NCI-H524 (cell line): ENCODE measurements around the gene RAD1.
"Not testable (repeated sequence)": the region's sequence is repeated elsewhere in the genome, so short reads cannot be mapped to it uniquely, and the experiment has no call there.

Experiments
- DNase-seq, 2 experiments: peaks; one replicate each; lab custom pipeline; 2025; lab: John Stamatoyannopoulos, UW

RAD1 gene

GRCh38 chr5:34915139-34915855, at the start of gene RAD1, which contains the start of gene BRIX1:
RAD1 (minus strand) TSS chr5:34915504; CDS start chr5:34914892, 612 bp downstream.
BRIX1 (plus strand) TSS chr5:34915711; CDS start chr5:34915739, 28 bp downstream.
- peak; percentile 95 to 98 for DNase-seq

- DNase-seq = no peak
Measured at GRCh38 chr5:34959323-34959722, 44.0 kb upstream of the RAD1 start.

- DNase-seq = peak; percentile 17 to 43
Measured at GRCh38 chr5:34957857-34958690, 42.8 kb upstream of the RAD1 start.

- no peak for DNase-seq
Measured at GRCh38 chr5:34957321-34957720, 42.0 kb upstream of the RAD1 start.

DNA sequence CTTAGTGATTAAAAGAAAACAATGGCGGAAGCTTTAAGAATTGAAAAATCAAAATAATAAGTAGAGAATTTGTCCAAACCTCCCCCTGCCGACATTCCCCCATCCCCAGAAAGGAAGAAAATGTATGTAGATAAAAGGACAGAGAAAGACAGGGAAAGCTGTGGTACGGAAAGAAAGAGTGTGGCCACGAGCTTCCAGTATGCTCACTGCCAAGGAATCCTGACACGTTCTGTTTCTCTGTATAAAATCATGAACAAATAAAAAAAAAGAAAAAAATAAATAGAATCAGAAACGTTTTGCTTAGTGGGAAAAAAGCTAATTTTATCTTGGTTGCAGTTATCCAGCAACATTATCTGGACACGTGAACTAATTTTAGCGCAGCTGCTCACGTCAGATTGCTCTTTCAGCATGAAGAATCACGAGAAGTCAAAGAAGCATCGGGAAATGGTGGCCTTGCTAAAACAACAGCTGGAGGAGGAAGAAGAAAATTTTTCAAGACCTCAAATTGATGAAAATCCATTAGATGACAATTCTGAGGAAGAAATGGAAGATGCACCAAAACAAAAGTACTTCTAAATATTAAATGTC, 29.2 kb upstream of the RAD1 start:
- no peak for DNase-seq

- DNase-seq = no peak
Measured at GRCh38 chr5:34944044-34944443, 28.7 kb upstream of the RAD1 start.

- DNase-seq = no peak
Measured at GRCh38 chr5:34941936-34942335, 26.6 kb upstream of the RAD1 start.

DNA sequence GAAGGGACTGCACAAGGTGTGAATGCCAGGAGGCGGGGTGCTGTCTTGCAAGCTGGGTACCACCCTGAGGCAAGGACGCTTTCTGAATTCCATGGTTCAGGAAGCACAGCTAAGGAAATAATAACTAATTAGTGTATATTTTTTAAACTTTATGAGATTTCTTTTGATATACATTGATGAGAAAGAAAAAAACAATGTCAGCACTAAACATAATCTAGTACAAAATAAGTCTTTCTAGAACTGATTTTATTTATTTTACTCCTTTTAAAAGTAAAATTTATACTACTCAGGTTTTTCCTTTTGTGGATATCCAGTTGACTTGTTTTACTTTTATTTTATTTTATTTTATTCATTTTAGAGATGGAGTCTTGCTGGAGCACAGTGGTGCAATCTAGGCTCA, 17.6 kb upstream of the RAD1 start:
- DNase-seq = no peak

GRCh38 chr5:34930870-34931269, 15.6 kb upstream of the RAD1 start:
- DNase-seq = no peak

DNA sequence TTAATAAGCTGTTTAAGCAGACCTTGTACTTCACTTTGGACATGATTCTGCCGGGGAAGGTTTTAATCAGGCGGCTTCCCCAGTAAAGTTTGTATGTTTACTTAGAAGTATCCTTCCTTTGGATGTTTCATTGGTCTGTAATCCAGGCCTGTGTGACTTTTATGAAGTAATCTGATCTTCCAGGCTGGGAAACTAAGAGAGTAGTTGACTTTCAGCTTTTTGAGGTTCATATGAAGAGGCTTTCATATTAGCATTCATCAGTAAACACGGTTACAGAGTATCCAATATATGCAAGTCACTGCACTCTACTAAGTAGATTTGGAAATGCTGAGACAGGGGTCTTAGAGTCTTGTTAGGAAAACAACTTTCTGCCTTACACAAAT, 15.1 kb upstream of the RAD1 start:
- DNase-seq = no peak

- DNase-seq = peak; percentile 71 to 84
Measured at GRCh38 chr5:34929720-34930461, 14.6 kb upstream of the RAD1 start.

GRCh38 chr5:34929134-34929719, 13.9 kb upstream of the RAD1 start, which contains the start of gene DNAJC21:
DNAJC21 (plus strand) TSS chr5:34929559; CDS start chr5:34929820, 261 bp downstream.
- DNase-seq = peak; percentile 99

DNA sequence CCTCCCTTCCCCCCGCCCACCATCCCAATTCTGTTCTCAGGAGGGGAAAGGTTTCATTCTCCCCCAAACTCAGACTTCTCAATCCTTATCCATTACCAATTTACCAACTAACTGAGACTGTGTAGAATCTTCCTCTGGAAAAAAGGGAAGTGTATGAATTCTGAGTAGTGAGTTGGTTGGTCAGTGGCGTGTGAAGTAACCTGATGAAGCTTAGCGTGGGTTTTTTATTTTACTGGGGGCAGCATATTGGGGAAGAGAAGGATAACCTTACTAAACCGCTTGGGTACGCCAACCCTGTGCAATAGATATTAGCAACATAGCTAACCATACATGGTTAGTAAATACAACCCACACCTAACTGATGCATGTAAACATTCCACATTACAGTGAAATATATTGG, 13.0 kb upstream of the RAD1 start:
- no peak for DNase-seq

- DNase-seq = no peak
Measured at GRCh38 chr5:34927785-34928184, 12.5 kb upstream of the RAD1 start.

- DNase-seq = no peak
Measured at GRCh38 chr5:34926318-34926888, 11.1 kb upstream of the RAD1 start.

- no peak for DNase-seq
Measured at GRCh38 chr5:34924462-34924765, 9.1 kb upstream of the RAD1 start.

GRCh38 chr5:34923694-34924461, 8.6 kb upstream of the RAD1 start:
- DNase-seq = no peak

DNA sequence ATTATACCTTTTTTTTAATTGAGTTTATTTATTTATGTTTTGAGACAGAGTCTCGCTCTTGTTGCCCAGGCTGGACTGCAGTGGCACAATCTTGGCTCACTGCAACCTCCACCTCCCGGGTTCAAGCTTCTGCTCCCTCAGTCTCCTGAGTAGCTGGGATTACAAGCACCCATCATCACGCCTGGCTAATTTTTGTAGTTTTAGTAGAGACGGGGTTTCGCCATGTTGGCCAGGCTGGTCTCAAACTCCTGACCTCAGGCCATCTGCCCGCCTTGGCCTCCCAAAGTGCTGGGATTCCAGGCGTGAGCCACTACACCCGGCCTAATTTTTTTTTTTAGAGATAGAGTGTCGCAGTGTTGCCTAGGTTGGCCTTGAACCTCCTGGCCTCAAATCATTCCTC, 8.0 kb upstream of the RAD1 start:
- DNase-seq = not testable (repeated sequence)

DNA sequence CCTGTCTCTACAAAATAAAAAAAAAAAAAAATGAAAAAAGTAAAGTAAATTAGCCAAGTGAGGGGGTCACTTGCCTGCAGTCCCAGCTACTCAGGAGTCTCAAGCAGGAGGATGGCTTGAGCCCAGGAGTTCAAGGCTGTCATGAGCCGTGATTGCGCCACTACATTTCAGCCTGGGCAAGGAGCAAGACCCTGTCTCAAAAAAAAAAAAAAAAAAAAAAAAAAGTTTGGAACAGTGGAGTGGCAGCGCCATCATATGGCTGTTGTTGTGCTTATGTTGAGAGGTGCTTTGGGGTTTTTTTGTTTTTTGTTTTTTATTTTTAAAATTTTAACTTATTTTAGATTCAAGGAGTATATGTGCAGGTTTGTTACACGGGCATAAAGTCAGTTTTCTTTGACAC, 3.8 kb upstream of the RAD1 start:
- DNase-seq = no peak

DNA sequence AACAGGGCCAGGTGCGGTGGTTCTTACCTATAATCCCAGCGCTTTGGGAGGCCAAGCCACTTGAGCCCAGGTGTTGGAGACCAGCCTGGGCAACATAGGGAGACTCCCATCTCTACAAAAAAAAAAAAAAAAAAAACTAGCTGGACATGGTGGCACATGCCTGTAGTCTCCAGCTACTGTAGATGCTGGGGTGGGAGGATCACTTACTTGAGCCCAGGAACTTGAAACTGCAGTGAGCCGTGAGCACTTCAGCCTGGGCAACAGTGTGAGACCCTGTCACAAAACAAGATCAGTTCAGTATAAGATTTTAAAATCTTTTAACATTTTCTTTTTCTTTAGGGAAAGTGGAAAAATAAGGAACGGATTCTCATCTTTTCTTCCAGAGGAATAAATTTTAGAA, 2.7 kb upstream of the RAD1 start:
- no peak for DNase-seq

DNA sequence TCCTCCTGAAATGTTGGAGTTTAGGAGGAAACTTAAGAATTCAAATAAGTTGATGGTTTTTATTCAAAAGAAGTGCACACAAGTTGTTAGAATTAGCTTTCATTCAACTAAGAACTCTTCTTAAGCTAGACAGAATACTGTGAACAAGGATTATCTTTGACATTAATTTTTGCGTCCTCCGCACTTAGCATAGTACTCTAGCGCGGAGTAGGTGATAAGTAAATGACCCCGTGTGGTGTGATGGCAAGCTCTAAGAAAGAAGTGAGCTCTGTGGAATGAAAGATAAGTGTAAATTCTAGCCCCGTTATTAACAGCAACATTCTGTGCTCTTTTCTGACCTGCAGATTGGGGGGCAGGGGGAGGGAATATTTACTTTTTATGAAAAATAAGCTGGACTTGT, 1.2 kb upstream of the RAD1 start:
- no peak for DNase-seq
